Activated T-helper 1 cell treated with anti-CD3 and anti-CD28 coated beads, Interleukin-12 subunit alpha, Interleukin-12 subunit beta, Interleukin-2, Interleukin-4 antibody, amounts not matched to agents 30 ng/mL and 10 ng/mL and 1 ng/mL, durations not matched to agents 14 hours and 24 hours and 36 hours (primary cell): Measurements from ENCODE around the gene PEX7. TPM values are rescaled to one million over a fixed set of nuclear protein-coding genes. Genes with fewer than 3 reads are reported as not detected.
"Not testable (repeated sequence)": the region's sequence is repeated elsewhere in the genome, so short reads cannot be mapped to it uniquely, and the experiment has no call there.

Source experiments
- DNase-seq: peaks from one replicate; pipeline ENCODE4 v3.0.0; 2021; ENCODE audit warnings: low spot score
- H3K27ac Mint-ChIP-seq: one replicate; pipeline ENCODE4 v1.8.0; 2021; ENCODE audit warnings: mild to moderate bottlenecking, mixed read lengths
- H3K27me3 Mint-ChIP-seq: one replicate; pipeline ENCODE4 v1.8.0; 2022; ENCODE audit warnings: mild to moderate bottlenecking, moderate library complexity, mixed read lengths; ENCODE audit not compliant: insufficient read depth
- H3K36me3 Mint-ChIP-seq: one replicate; pipeline ENCODE4 v1.8.0; 2021; ENCODE audit warnings: low read depth, mixed read lengths
- H3K4me1 Mint-ChIP-seq: one replicate; pipeline ENCODE4 v1.8.0; 2021; ENCODE audit warnings: low read depth, mixed read lengths
- H3K4me3 Mint-ChIP-seq: one replicate; pipeline ENCODE4 v1.8.0; 2021; ENCODE audit warnings: mild to moderate bottlenecking, moderate library complexity, mixed read lengths
- H3K9me3 Mint-ChIP-seq: one replicate; pipeline ENCODE4 v1.8.0; 2021; ENCODE audit warnings: mixed read lengths
- intact Hi-C: fragments of 100-400 bp; cut with micrococcal nuclease; formaldehyde crosslinking; loops from one replicate; pipeline ENCODE4 v1.15.1; 2024
- total RNA-seq: library from RNA; stranded (reverse); gene quantifications from 2 replicates; pipeline ENCODE4 v1.2.3, GENCODE V29; 2022

Gene PEX7
- total RNA-seq, 1 donor from 2014 or later, result 3.7 TPM

DNA sequence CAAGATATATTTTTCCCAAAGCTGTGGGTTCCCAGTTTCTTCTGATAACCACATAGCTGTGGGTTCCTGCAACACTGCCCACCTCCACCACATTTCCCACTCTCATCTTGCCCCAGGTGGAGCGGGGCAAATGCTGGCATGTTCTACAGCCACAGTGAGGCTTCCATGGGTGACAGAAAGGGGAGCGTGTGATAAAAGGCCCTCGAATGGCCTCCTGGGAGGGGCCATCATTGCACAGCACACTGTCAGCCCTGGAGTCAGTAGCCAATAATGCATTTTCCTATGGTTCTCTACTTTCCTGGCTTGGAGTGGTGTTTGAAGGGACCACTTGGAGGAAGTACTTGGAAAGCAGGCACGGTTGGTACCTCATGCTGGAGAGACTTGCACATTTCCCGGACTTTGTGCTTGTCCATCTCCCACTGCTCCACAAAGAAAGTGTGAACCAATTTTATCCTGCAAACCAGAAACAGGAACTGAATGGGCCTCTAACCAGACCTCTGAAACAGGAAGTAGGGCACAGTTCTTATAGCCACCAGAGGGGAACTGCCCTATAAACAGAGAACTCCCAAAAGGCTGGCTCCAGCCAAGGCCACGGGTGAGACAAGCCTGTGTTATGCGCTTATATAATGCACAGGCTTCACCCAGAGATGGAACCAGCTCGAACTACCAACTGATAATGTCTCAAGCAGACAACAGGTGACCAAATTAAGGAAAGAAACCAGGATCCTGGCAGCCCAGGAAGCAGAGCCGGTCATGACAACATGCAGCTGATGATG lies 38.7 kb upstream of the PEX7 start:
- peak overlapping the region; percentile 62 for H3K4me3 Mint-ChIP-seq
- intact Hi-C loops, result loop anchor here (10.0 kb wide), 1 partner anchor 1139 kb away; no protein-coding TSS in a partner anchor
- H3K36me3 Mint-ChIP-seq, result peaks cover 29% of the 10 kb centered on the region
- peaks cover 84% of the 10 kb centered on the region for H3K4me1 Mint-ChIP-seq
- no peak for DNase-seq
- H3K27ac Mint-ChIP-seq, result peak overlapping the region; percentile 80
- H3K9me3 Mint-ChIP-seq, result no peaks in the 10 kb centered on the region
- H3K27me3 Mint-ChIP-seq, result no peaks in the 10 kb centered on the region

GRCh38 chr6:136784271-136784664 lies 38.1 kb upstream of the PEX7 start:
- intact Hi-C loops, result loop anchor here (10.0 kb wide), 1 partner anchor 1139 kb away; no protein-coding TSS in a partner anchor
- Mint-ChIP-seq H3K4me1 (peaks cover 87% of the 10 kb centered on the region), H3K27ac (peak overlapping the region; percentile 80)

DNA sequence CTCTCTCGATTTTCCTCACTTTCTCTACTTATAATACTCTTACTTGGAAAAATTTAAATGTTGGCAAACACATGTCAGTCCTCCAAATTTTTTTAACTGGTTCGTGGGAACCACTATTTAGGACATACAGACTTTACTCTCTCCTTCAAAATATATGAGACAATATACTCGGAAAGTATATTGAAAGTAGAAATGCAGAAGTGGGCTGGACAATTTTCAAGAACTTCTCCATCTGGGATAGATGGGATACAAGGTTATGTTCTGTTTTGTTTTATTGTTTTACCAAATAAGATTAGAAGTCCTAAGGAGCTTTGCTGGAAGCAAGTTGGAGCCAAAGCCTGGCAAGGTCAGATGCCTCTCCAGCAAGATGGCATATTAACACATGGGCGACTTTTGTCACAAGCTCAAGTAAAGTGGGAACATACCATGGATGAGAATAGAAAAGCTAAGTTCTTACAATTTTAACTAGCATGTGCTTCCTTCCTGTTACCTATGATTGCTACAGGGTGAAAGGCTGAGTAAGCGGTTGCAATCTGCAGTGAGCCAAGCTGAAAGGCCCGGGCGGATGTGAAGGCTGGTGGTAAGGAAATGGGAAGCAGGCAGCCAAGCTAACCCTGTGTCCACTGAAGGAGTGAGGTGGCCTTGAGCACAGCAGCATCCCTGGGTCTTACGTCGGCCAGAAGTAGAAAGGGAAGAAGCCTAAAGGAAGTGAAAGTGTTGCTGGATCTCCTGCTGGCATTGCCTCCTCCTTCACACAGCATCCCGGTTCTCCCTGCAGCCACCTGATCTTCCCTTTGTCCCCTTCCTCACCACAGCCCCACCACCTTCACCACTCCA lies 37.3 kb upstream of the PEX7 start:
- Mint-ChIP-seq H3K36me3 (peaks cover 29% of the 10 kb centered on the region), H3K4me3 (peak overlapping the region; percentile 74), H3K9me3 (no peaks in the 10 kb centered on the region), H3K27ac (peak overlapping the region; percentile 92), H3K4me1 (peaks cover 83% of the 10 kb centered on the region), H3K27me3 (no peaks in the 10 kb centered on the region)
- DNase-seq, result no peak
- intact Hi-C loops, result loop anchor here (10.0 kb wide), 1 partner anchor 1140 kb away; no protein-coding TSS in a partner anchor

More at GRCh38 chr6:136784271-136784664, 38.1 kb upstream of the PEX7 start:
- Mint-ChIP-seq H3K9me3 (no peaks in the 10 kb centered on the region), H3K36me3 (peaks cover 29% of the 10 kb centered on the region), H3K27me3 (no peaks in the 10 kb centered on the region), H3K4me3 (peak overlapping the region; percentile 74)
- no peak for DNase-seq

DNA sequence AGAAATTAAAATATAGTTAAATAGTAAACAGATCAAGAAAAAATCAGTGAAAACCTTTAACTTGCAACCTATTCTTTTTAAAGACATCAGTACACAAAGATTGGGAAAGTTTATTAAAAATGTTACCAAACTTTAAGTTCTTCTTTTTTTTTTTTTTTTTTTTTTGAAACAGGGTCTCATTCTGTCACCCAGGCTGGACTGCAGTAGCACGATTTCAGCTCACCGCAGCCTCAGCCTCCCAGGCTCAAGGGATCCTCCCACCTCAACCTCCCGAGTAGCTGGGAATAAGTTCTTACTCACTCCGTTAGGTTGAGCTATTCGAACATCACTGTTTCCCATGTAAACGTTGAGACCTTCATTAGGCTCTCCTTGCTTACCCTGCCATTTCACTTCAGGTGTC lies 35.7 kb upstream of the PEX7 start:
- Mint-ChIP-seq H3K4me1 (peaks cover 84% of the 10 kb centered on the region), H3K4me3 (peak overlapping the region; percentile 72), H3K27me3 (no peaks in the 10 kb centered on the region), H3K36me3 (peaks cover 23% of the 10 kb centered on the region), H3K27ac (no peak overlapping the region), H3K9me3 (no peaks in the 10 kb centered on the region)
- intact Hi-C loops, result loop anchor here (10.0 kb wide), 1 partner anchor 1142 kb away; no protein-coding TSS in a partner anchor
- no peak for DNase-seq

DNA sequence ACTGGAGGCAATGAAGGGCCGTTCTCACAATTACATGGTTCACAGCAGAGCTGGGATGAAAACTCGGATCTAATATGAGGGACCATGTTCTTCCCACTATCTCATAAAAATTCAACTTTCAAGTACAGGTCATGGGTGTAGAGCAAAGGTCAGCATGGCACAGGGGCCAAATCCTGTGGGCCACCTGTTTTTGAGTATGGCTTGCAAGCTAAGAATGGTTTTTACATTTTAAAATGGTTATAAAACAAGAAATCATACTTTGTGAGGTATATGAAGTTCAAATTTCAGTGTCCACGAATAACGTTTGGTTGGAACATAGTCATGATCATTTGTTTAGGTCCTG lies 34.7 kb upstream of the PEX7 start:
- peak overlapping the region; percentile 91 for H3K27ac Mint-ChIP-seq
- H3K36me3 Mint-ChIP-seq, result peaks cover 18% of the 10 kb centered on the region
- peaks cover 74% of the 10 kb centered on the region for H3K4me1 Mint-ChIP-seq
- DNase-seq, result no peak
- peak overlapping the region; percentile 72 for H3K4me3 Mint-ChIP-seq
- H3K9me3 Mint-ChIP-seq, result no peaks in the 10 kb centered on the region
- no peaks in the 10 kb centered on the region for H3K27me3 Mint-ChIP-seq
- intact Hi-C loops, result loop anchor here (1.0 to 10.0 kb wide), 4 partner anchors 13 to 1143 kb away; no protein-coding TSS in a partner anchor

DNA sequence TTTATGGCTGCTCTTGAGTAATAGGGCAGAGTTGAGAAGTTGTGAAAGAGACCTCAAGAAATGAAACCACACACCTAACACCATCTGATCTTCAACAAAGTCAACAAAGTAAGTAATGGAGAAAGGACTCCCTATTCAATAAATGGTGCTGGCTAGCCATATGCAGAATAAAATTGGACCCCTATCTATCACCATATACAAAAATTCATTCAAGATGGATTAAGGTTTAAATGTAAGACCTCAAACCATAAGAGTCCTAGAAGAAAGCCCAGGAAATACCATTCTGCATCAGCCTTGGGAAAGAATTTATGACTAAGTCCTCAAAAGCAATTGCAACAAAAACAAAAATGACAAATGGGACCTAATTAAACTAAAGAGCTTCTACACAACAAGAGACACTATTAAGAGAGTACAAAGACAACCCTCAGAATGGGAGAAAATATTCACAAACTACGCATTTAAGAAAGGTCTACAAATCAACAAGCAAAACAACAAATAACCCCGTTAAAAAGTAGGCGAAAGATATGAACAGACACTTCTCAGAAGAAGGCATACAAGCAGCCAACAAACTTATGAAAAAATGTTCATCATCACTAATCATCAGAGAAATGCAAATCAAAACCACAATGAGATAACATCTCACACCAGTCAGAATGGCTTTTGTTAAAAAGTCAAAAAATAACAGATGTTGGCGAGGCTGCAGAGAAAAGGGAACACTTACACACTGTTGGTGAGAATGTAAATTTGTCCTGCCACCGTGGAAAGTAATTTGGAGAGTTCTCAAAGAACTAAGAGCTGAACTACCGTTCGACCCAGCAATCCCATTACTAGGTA lies 34.1 kb upstream of the PEX7 start:
- Mint-ChIP-seq H3K36me3 (peaks cover 16% of the 10 kb centered on the region), H3K9me3 (no peaks in the 10 kb centered on the region), H3K27ac (peak overlapping the region; percentile 91), H3K4me1 (peaks cover 72% of the 10 kb centered on the region), H3K27me3 (no peaks in the 10 kb centered on the region), H3K4me3 (peak overlapping the region; percentile 72)
- intact Hi-C loops, result loop anchor here (1.0 to 10.0 kb wide), 4 partner anchors 13 to 1143 kb away; no protein-coding TSS in a partner anchor
- DNase-seq, result no peak

GRCh38 chr6:136789440-136789839 lies 33.0 kb upstream of the PEX7 start:
- intact Hi-C loops, result loop anchor here (2.0 to 10.0 kb wide), 3 partner anchors 15 to 1145 kb away; no protein-coding TSS in a partner anchor
- Mint-ChIP-seq H3K4me3 (peak overlapping the region; percentile 91), H3K4me1 (peaks cover 65% of the 10 kb centered on the region), H3K36me3 (peaks cover 12% of the 10 kb centered on the region), H3K27ac (peak overlapping the region; percentile 42)
- DNase-seq, H3K27me3 Mint-ChIP-seq, H3K9me3 Mint-ChIP-seq: not testable (repeated sequence)

DNA sequence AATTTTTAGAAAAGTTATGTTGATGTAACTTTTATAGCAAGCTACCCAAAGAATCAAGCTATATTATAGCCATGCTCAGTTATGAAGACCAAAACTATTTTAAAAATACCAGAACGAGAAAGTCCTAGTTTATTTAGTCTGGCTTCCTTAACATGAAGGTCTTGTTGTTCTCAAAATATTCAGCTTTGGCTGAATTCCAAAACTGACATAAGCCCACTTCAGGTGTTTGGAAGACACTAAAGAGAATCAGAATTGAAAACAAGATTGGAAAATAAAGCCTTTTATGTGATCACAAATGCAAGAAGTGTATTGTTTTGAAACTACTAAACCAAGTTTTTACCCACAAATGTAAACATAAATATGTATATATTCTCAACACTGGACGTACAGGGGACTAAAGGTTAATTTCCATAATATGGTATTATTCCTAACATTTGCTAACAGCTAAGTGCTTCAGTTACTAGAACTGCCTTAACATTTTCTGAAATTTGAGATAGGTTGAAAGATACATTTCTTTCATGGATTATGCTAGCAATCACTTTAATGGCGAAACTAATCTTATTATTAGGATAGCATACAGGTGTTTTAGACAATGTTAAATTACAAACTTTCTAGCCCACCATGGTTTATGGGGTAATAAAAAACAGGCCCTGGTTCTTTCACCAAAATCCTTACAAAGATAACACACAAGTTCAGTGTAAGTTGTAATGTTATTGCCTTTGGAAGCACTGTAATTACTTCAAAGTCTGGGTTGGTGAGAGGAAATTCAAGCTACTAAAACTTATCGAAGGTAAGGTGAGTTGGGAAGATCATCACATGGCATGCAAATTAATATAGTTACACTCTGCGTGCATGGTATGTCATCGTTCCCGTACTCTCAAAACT lies 31.7 kb upstream of the PEX7 start:
- Mint-ChIP-seq H3K4me1 (peaks cover 53% of the 10 kb centered on the region), H3K36me3 (peaks cover 6% of the 10 kb centered on the region)
- intact Hi-C loops, result loop anchor here (1.0 kb wide), 1 partner anchor 502 kb away; no protein-coding TSS in a partner anchor

GRCh38 chr6:136791296-136792094 lies 30.9 kb upstream of the PEX7 start:
- Mint-ChIP-seq H3K27me3 (no peaks in the 10 kb centered on the region), H3K36me3 (peaks cover 6% of the 10 kb centered on the region), H3K27ac (peak overlapping the region; percentile 90), H3K4me1 (peaks cover 44% of the 10 kb centered on the region), H3K9me3 (no peaks in the 10 kb centered on the region), H3K4me3 (peak overlapping the region; percentile 91)
- intact Hi-C loops, result loop anchor here (1.0 to 2.0 kb wide), 4 partner anchors 40 to 503 kb away; no protein-coding TSS in a partner anchor
- DNase-seq, result peak; percentile 51

More for the DNA sequence above, 31.7 kb upstream of the PEX7 start:
- no peaks in the 10 kb centered on the region for H3K9me3 Mint-ChIP-seq
- DNase-seq, result no peak
- peak overlapping the region; percentile 91 for H3K4me3 Mint-ChIP-seq
- H3K27me3 Mint-ChIP-seq, result no peaks in the 10 kb centered on the region
- peak overlapping the region; percentile 90 for H3K27ac Mint-ChIP-seq

DNA sequence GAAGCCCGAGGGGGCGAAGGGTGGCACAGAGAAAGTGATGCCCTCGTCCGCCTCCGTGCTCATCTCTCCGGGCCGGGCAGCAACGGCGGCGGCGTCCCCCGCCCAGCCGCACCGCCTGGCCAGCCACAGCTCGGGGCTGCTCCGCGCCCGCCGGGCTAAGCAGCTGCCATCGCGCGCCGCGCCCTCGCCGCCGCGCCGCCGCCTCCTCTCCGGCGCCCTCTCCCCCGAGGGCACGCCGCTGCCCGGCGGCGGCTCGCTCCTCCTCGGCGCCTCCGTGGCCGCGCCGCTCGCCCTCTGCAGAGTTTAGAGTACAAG lies 30.3 kb upstream of the PEX7 start:
- peaks cover 40% of the 10 kb centered on the region for H3K4me1 Mint-ChIP-seq
- H3K27ac Mint-ChIP-seq, result peak overlapping the region; percentile 94
- H3K27me3 Mint-ChIP-seq, result no peaks in the 10 kb centered on the region
- no peak for DNase-seq
- H3K4me3 Mint-ChIP-seq, result peak overlapping the region; percentile 91
- no peaks in the 10 kb centered on the region for H3K9me3 Mint-ChIP-seq
- H3K36me3 Mint-ChIP-seq, result peaks cover 6% of the 10 kb centered on the region
- intact Hi-C loops, result loop anchor here (1.0 to 2.0 kb wide), 3 partner anchors 41 to 91 kb away; no protein-coding TSS in a partner anchor
